Glomerular visceral epithelial cell (primary cell): ENCODE measurements around the gene TNFRSF21.

ENCODE experiments used
- DNase-seq: peaks from one replicate; pipeline ENCODE4 v3.0.0-alpha.2; 2016; ENCODE audit errors: extremely low spot score

The TNFRSF21 gene

GRCh38 chr6:47221565-47221964 is 88.1 kb downstream of the TNFRSF21 start:
- no peak for DNase-seq

GRCh38 chr6:47209632-47210031 is 100.1 kb downstream of the TNFRSF21 start:
- DNase-seq = peak; percentile 37

GRCh38 chr6:47207261-47207660 is 102.4 kb downstream of the TNFRSF21 start:
- DNase-seq = no peak

GRCh38 chr6:47206626-47207025 is 103.1 kb downstream of the TNFRSF21 start:
- DNase-seq = no peak

- no peak for DNase-seq
These were observed 105.6 kb downstream of the TNFRSF21 start for GRCh38 chr6:47203938-47204611.

GRCh38 chr6:47203266-47203937 is 106.3 kb downstream of the TNFRSF21 start:
- DNase-seq = no peak

- DNase-seq = no peak
These were observed 107.0 kb downstream of the TNFRSF21 start for GRCh38 chr6:47202644-47203205.

- no peak for DNase-seq
These were observed 109.0 kb downstream of the TNFRSF21 start for GRCh38 chr6:47200536-47201334.

GRCh38 chr6:47197682-47198640 is 111.7 kb downstream of the TNFRSF21 start:
- DNase-seq = no peak

- DNase-seq = no peak
These were observed 113.6 kb downstream of the TNFRSF21 start for GRCh38 chr6:47196113-47196512.

- no peak for DNase-seq
These were observed 114.6 kb downstream of the TNFRSF21 start for GRCh38 chr6:47195011-47195650.

GRCh38 chr6:47188588-47189021 is 121.1 kb downstream of the TNFRSF21 start:
- peak; percentile 39 for DNase-seq

- no peak for DNase-seq
These were observed 121.7 kb downstream of the TNFRSF21 start for GRCh38 chr6:47187893-47188587.

- DNase-seq = no peak
These were observed 122.6 kb downstream of the TNFRSF21 start for GRCh38 chr6:47187113-47187512.

GRCh38 chr6:47182291-47182957 is 127.3 kb downstream of the TNFRSF21 start:
- DNase-seq = no peak

- DNase-seq = no peak
These were observed 128.0 kb downstream of the TNFRSF21 start for GRCh38 chr6:47181681-47182080.
